ENCODE results near the gene FGFR3.

The FGFR3 gene

DNA sequence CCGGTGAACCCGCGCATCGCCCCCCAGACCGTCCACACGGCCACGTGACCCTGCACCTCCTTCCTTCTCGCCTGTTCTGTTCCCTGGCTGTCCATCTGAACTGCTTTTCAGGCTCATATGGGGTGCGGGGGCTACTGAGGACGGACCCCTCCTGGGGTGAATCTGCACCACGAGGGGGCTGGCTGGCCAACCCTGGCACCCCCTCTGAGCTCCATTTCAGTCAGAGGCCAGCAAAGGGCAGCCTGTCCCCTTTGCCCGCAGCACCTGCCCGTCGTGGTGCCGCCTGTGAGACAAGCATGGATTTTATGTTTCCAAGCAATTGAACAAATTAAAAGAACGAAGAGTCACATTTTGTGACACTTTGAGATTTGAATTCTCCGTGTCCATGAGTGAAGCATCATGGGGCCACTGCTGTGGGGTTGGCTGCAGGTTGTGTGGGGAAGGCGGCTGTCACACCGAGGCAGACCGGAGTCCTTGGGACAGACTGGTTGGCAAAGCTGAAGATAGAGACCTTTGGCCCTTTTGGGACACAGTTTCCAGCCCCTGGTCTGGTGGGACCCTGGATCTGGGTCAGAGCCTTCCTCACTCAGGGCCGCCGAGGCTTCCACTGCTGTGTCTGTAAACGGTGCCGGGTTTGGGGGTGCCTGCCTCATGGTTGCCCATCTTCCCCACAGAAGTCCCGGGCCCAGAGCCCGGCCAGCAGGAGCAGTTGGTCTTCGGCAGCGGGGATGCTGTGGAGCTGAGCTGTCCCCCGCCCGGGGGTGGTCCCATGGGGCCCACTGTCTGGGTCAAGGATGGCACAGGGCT, 5.7 kb downstream of the FGFR3 start:
- no peak for DNase-seq (ENCODE audit: low spot score)
- Histone ChIP-seq H3K27ac (no peak overlapping the region), H3K4me3 (no peak overlapping the region)
- no peak for TF ChIP-seq CTCF (IDR thresholded peaks at IDR 0.05)

DNA sequence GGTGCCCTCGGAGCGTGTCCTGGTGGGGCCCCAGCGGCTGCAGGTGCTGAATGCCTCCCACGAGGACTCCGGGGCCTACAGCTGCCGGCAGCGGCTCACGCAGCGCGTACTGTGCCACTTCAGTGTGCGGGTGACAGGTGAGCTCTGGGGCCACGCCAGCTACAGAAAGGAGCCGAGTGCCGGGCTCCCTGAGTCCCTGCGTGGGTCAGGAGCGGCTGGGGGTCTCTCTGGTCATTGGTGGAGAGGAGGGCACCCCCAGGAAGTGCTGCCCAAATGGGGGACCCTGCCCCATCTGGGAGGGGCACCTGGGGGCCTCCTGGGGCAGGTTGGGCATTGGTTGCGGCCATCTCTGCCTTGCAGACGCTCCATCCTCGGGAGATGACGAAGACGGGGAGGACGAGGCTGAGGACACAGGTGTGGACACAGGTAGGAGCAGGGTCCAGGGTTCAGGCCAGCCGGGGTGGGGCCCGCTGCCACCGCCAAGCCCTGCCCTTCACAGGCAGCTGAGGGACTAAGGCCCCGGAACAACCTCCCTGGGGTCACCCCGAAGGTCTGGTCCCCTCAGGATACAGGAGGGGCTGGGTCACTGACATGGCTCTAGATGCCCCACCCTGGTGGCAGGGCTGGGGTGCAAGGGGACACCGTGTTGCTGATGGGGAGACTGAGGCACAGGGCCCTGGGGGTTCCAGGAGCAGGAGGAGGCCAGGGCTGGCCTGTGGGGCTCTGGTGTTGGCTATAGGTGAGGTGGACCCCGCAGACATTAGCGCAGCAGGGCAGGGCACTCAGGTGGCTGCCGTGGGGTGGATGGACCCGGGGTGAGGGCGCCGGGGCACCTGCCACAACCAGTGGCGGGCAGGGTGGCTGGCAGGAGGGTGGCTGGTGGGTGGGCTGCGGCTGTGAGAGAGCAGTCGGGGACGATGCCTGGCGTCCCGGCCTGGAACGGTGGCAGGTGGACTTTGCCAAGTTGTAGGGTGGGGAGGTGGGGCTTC, 6.6 kb downstream of the FGFR3 start:
- DNase-seq (ENCODE audit: low spot score) = no peak
- Histone ChIP-seq H3K4me3 (no peak overlapping the region), H3K27ac (no peak overlapping the region)
- TF ChIP-seq CTCF (IDR thresholded peaks at IDR 0.05) = no peak

DNA sequence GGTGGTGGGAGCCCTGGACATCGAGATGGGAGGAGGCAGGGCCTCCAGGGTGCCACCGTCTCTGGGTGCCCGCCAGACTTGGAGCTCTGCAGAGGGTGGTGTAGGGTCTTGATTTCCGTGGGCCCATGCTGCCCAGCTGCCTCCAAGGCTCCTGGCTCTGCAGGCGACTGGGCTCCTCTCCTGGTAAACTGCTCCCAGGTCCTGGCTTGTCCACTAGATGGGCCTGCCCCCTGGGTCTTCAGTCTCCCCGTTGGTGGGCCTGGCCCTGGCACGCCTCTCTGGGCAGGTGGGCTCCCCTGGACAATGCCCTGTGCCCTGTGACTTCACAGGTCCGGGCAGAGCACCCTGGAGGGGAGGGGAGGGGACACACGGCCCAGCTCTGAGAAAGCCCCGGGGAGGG, 7.7 kb downstream of the FGFR3 start:
- DNase-seq (ENCODE audit: low spot score) = no peak
- TF ChIP-seq CTCF (IDR thresholded peaks at IDR 0.05) = no peak
- Histone ChIP-seq H3K27ac (no peak overlapping the region), H3K4me3 (no peak overlapping the region)

- H3K4me3 ChIP-seq = no peak overlapping the region
- DNase-seq (ENCODE audit: low spot score) = no peak
- TF ChIP-seq CTCF (IDR thresholded peaks at IDR 0.05) = no peak
- no peak overlapping the region for H3K27ac ChIP-seq
Observed at GRCh38 chr4:1801286-1801958, 8.3 kb downstream of the FGFR3 start.

GRCh38 chr4:1802151-1802715, 9.1 kb downstream of the FGFR3 start:
- TF ChIP-seq CTCF (IDR thresholded peaks at IDR 0.05) = no peak
- no peak overlapping the region for H3K4me3 ChIP-seq
- no peak overlapping the region for H3K27ac ChIP-seq
- DNase-seq (ENCODE audit: low spot score) = no peak

DNA sequence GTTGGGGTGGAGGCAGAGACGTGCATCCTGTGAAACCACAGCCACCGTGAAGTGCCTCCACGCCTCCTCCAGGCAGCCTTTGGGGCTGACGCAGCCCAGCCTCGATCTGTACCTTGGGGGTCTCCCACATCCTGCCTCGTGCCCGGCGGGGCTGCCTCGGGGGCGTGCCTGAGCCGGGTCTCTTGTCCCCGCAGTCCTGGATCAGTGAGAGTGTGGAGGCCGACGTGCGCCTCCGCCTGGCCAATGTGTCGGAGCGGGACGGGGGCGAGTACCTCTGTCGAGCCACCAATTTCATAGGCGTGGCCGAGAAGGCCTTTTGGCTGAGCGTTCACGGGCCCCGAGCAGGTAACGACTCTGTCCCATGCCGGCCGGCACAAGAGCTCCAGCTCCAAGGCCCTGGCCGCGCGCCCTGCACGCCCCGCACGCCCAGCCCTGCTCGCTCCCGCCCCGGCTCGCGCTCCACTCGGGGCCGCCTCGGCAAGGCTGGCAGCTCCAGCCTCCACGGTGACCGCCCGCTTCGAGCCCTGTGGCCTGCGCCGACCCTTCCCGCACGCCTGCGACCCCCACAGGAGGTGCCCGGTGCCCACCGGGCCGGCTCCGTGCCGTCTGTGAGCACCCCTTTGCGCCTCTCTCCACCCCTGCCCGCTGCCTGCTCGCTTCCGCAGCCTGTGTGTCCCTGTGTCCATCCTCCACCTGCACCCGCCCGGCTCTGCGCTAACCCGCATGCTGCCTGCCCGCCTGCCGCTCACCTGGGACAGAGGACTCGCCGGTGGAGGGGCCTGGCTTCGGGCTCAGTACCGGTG, 9.8 kb downstream of the FGFR3 start:
- DNase-seq (ENCODE audit: low spot score) = no peak
- no peak for TF ChIP-seq CTCF (IDR thresholded peaks at IDR 0.05)
- Histone ChIP-seq H3K4me3 (no peak overlapping the region), H3K27ac (no peak overlapping the region)

Measured in coronary artery (tissue), 2 donors.